Ovary (tissue), 9 donors: ENCODE results near the gene SEMA3C. TPM values are rescaled to one million over a fixed set of nuclear protein-coding genes. Genes with fewer than 3 reads are reported as not detected.

Experiments
- DNase-seq, 5 donors: peaks; one replicate each; pipeline ENCODE4 v3.0.0-alpha.2; 2019 to 2020
- H3K27ac ChIP-seq, 2 donors: fragments of 200-600 bp; one replicate each; pipeline versions ENCODE4 v1.5.1 to v1.8.0; 2019 to 2022
- H3K27me3 ChIP-seq: fragments of 200-600 bp; one replicate; pipeline ENCODE4 v1.8.0; 2022
- H3K36me3 ChIP-seq: fragments of 200-600 bp; sonication (generic); one replicate; pipeline ENCODE4 v1.5.1; 2019
- H3K4me1 ChIP-seq: one replicate; pipeline ENCODE4 v1.8.1; 2013; ENCODE audit warnings: mild to moderate bottlenecking, moderate library complexity; ENCODE audit not compliant: insufficient read depth
- H3K4me3 ChIP-seq: fragments of 200-600 bp; sonication (generic); one replicate; pipeline ENCODE4 v1.5.1; 2017
- H3K9me3 ChIP-seq, 2 donors: fragments of 200-600 bp in 1 of 2; sonication (generic) in 1 of 2; one replicate each; pipeline versions ENCODE4 v1.5.1 to v1.8.1; 2013 to 2019; ENCODE audit warnings: mild to moderate bottlenecking in 1 of 2, moderate library complexity in 1 of 2
- EP300 ChIP-seq: sonication (generic); formaldehyde crosslinking; IDR thresholded peaks from one replicate; pipeline ENCODE4 v1.6.1; 2017; ENCODE audit warnings: antibody characterized with exemption
- POLR2A ChIP-seq: fragments of 450-650 bp; IDR thresholded peaks from one replicate; pipeline ENCODE4 v1.6.1; 2017; ENCODE audit warnings: antibody characterized with exemption, mild to moderate bottlenecking, moderate library complexity
- WGBS, 3 donors: extraction: QIAGEN DNeasy Blood & Tissue Kit in 1 of 3; methylation state at CpG; one replicate each; pipeline versions ENCODE4 v1.1.5 to v1.1.7; 2013 to 2017; 5-methylcytosine and 5-hydroxymethylcytosine counted together
- intact Hi-C, 4 donors: fragments of 100-400 bp; cut with DNase I; formaldehyde crosslinking; loops; one replicate each; pipeline versions ENCODE4 v1.11.0 to v1.15.1; 2022 to 2023
- polyA plus RNA-seq, 2 donors: library from polyadenylated mRNA; stranded (reverse); fragments of 200-250 nt in 1 of 2; fragments of 350-450 nt in 1 of 2; fragmentation: Illumina TruSeq in 1 of 2; extraction: RNeasy Lipid Tissue Mini Kit (QIAGEN cat#74804) in 1 of 2; gene quantifications; one replicate each; pipeline ENCODE4 v1.2.3, GENCODE V29; 2013 to 2014
- total RNA-seq, 7 donors: library from RNA; depleted of rRNA in 2 of 7; stranded (reverse); fragments of >200 nt in 2 of 7; fragmentation: NEBNext Ultra II Directional in 3 of 7; extraction: Animal tissue kit (Norgen Biotek cat#: 25700) in 3 of 7; gene quantifications; one replicate each; pipeline versions ENCODE4 v1.1.0 to v1.2.4, GENCODE V29; 2016 to 2023
- TF ChIP-seq, protein P1 (sequence below), 3 donors: fragments of 450-650 bp in 2 of 3; fragments of 200-600 bp in 1 of 3; IDR thresholded peaks; one replicate each; pipeline versions ENCODE4 v1.5.1 to v1.8.0; 2016 to 2022; ENCODE audit warnings: antibody characterized with exemption in 3 of 3, mild to moderate bottlenecking in 1 of 3
- donor health status: DM: no; HTN: no; CAD: no; lungs with moderate emphysema.
- donor health status: DM: no; HTN: no; CAD: no.
- donor health status: Bipolar disorder and iron deficiency.
- donor health status: DM: yes; HTN: yes; CAD: no.
- donor health status: DM: no; HTN: no; CAD: no.
- donor health status: DM: yes; HTN: yes; CAD: no.

Gene SEMA3C
- total and polyA plus RNA-seq, 9 donors, result 20.1 to 91.9 (median 53.5) TPM

DNA sequence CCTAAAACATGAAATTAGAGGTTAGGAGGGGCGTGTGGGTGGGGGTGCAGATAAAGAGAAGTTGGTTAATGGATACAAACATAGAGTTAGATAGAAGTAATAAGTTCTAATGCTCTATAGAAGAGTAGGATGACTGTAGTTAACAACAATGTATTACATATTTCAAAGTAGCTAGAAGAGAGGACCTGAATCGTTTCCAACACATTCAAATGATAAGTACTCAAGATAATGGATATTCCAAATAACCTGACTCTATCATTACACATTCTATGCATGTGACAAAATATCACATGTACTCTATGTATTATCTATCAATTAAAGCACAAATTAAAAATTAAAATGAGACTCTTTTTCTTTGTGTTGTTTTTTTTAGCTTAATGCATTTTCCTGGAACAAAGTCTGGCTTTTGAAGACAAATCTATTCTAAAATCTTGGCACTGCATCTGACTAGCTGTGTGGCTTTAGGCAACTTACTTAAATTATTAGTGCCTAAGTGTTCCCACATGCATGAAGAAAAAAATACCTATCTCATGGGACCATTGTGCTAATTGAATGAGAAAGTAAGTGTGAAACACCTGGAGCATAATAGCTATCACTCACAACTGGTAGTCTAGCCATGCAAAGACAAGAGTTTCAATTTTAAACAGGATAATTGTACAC, 75.7 kb downstream of the SEMA3C start:
- 76 to 81% (median 80%) methylated on average over 2 of the region's 2 CpGs for WGBS, 3 donors
- intact Hi-C loops, result no loop called here
- no peak for DNase-seq
- Histone ChIP-seq H3K36me3 (no peaks in the 10 kb centered on the region), H3K4me3 (no peak overlapping the region), H3K27ac (no peak overlapping the region), H3K4me1 (peaks cover 2% of the 10 kb centered on the region), H3K27me3 (no peaks in the 10 kb centered on the region), H3K9me3 (no peaks in the 10 kb centered on the region)
- TF ChIP-seq EP300 (no peak), POLR2A (no peak)
- TF ChIP-seq, protein P1, sequence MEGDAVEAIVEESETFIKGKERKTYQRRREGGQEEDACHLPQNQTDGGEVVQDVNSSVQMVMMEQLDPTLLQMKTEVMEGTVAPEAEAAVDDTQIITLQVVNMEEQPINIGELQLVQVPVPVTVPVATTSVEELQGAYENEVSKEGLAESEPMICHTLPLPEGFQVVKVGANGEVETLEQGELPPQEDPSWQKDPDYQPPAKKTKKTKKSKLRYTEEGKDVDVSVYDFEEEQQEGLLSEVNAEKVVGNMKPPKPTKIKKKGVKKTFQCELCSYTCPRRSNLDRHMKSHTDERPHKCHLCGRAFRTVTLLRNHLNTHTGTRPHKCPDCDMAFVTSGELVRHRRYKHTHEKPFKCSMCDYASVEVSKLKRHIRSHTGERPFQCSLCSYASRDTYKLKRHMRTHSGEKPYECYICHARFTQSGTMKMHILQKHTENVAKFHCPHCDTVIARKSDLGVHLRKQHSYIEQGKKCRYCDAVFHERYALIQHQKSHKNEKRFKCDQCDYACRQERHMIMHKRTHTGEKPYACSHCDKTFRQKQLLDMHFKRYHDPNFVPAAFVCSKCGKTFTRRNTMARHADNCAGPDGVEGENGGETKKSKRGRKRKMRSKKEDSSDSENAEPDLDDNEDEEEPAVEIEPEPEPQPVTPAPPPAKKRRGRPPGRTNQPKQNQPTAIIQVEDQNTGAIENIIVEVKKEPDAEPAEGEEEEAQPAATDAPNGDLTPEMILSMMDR (IDR thresholded peaks at IDR 0.05), result no peak

GRCh38 chr7:80842022-80842790, 76.6 kb downstream of the SEMA3C start:
- DNase-seq, result no peak
- H3K36me3 ChIP-seq, result no peaks in the 10 kb centered on the region
- no peaks in the 10 kb centered on the region for H3K9me3 ChIP-seq
- no peak overlapping the region for H3K4me3 ChIP-seq
- H3K27me3 ChIP-seq, result no peaks in the 10 kb centered on the region
- intact Hi-C loops, result no loop called here
- H3K27ac ChIP-seq, result no peak overlapping the region
- TF ChIP-seq EP300 (no peak), POLR2A (no peak)
- TF ChIP-seq, protein P1 (IDR thresholded peaks at IDR 0.05), result no peak
- peaks cover 2% of the 10 kb centered on the region for H3K4me1 ChIP-seq
- WGBS, 3 donors, result 37 to 67% (median 46%) methylated on average over 4 of the region's 4 CpGs

- H3K36me3 ChIP-seq, result no peaks in the 10 kb centered on the region
- H3K27ac ChIP-seq, result no peak overlapping the region
- intact Hi-C loops, result no loop called here
- H3K27me3 ChIP-seq, result no peaks in the 10 kb centered on the region
- H3K4me1 ChIP-seq, result peaks cover 2% of the 10 kb centered on the region
- TF ChIP-seq, protein P1 (IDR thresholded peaks at IDR 0.05), result no peak
- TF ChIP-seq POLR2A, result no peak
- no peak for TF ChIP-seq EP300
- no peak overlapping the region for H3K4me3 ChIP-seq
- no peaks in the 10 kb centered on the region for H3K9me3 ChIP-seq
- DNase-seq, result no peak
Measured at GRCh38 chr7:80841423-80841955, 77.4 kb downstream of the SEMA3C start.

DNA sequence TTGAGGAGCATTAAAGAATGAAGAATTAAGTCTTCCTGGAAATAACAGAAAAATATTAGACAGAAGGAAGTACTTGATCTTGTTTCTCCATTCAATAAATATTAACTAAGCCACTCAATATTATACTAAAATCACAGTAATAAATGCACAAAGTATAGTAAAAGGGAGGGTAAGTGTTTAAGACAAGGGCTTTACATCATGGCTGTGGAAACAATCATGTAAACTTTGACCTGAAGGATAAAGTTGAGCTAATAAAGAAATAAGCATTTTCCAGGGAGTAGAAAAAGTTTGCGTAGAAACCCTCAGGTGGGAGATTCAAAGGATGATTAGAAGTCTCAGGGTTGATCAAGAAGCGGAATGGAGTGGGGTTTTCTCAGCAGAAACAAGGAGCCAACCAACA, 78.2 kb downstream of the SEMA3C start:
- H3K4me3 ChIP-seq, result no peak overlapping the region
- H3K9me3 ChIP-seq, result no peaks in the 10 kb centered on the region
- WGBS, 3 donors, result 96 to 98% (median 98%) methylated on average over 2 of the region's 2 CpGs
- H3K36me3 ChIP-seq, result no peaks in the 10 kb centered on the region
- intact Hi-C loops, result no loop called here
- H3K27me3 ChIP-seq, result no peaks in the 10 kb centered on the region
- no peak for DNase-seq
- TF ChIP-seq POLR2A (no peak), EP300 (no peak)
- TF ChIP-seq, protein P1 (IDR thresholded peaks at IDR 0.05), result no peak
- H3K27ac ChIP-seq, result no peak overlapping the region
- peaks cover 2% of the 10 kb centered on the region for H3K4me1 ChIP-seq
